K562 (cell line): ENCODE data around the gene SPDYE6. TPM values are rescaled to one million over a fixed set of nuclear protein-coding genes. Genes with fewer than 3 reads are reported as not detected.

ENCODE experiments used
- ATAC-seq: fragments of 200-7000 bp; cut with Tn5 transposase; 3 replicates; pipeline ENCODE4 v1.9.1; 2020; ENCODE audit warnings: moderate library complexity
- BruUV-seq: library from RNA; stranded (reverse); fragments of 400-500 nt; replicated peaks from 2 replicates; lab custom pipeline; 2021; lab: Mats Ljungman, UMichigan
- CTCF ChIA-PET: fragments of 300-600 bp; formaldehyde crosslinking; extraction: SDS; loops from one replicate; lab custom pipeline; 2021; ENCODE audit warnings: low intra/inter-chr PET ratio; lab: Yijun Ruan, JAX
- POLR2A ChIA-PET: fragments of 300-600, 350-650 bp; sonication (Branson Sonifier 250); formaldehyde crosslinking; extraction: SDS; loops from one replicate; lab custom pipeline; 2021; ENCODE audit warnings: antibody characterized with exemption, inconsistent platforms; lab: Yijun Ruan, JAX
- DNase-seq, 4 experiments: peaks; one replicate each; pipeline versions ENCODE4 v3.0.0 to v3.0.0-alpha.2; 2011 to 2018; ENCODE audit warnings: low spot score in 3 of 4, mixed read lengths in 3 of 4; ENCODE audit errors: extremely low read depth in 1 of 4
- FAIRE-seq: peaks from 2 replicates; lab custom pipeline; 2011; peaks lifted over from hg19 to GRCh38; lab: Jason Lieb, UNC
- H2AFZ ChIP-seq: 2 replicates; pipeline ENCODE4 v1.6.0; 2011; ENCODE audit warnings: low read depth, low read length, control low read depth, inconsistent platforms
- H3K27ac ChIP-seq: fragments of 200-600 bp; 3 replicates; pipeline ENCODE4 v1.8.0; 2011; ENCODE audit warnings: low read depth, mild to moderate bottlenecking, control low read depth, inconsistent platforms, low read length, moderate library complexity, mixed read lengths; ENCODE audit errors: extremely low read depth
- H3K27me3 ChIP-seq, 2 experiments: fragments of 300-600 bp in 1 of 2; 2 replicates in 1 of 2; 3 replicates in 1 of 2; pipeline versions ENCODE4 v1.6.0 to v1.8.0; 2011; ENCODE audit warnings: inconsistent platforms in 2 of 2, low read length in 2 of 2, mild to moderate bottlenecking in 1 of 2, mixed read lengths in 1 of 2, moderate library complexity in 1 of 2; ENCODE audit not compliant: control insufficient read depth in 2 of 2, insufficient read depth in 2 of 2
- H3K36me3 ChIP-seq: fragments of 300-600 bp; 3 replicates; pipeline ENCODE4 v1.8.0; 2011; ENCODE audit warnings: mild to moderate bottlenecking, low read length, inconsistent platforms; ENCODE audit not compliant: control insufficient read depth, insufficient read depth
- H3K4me1 ChIP-seq, 2 experiments: fragments of 200-600 bp in 1 of 2; replicated peaks in 1 of 2; 2 replicates in 1 of 2; 3 replicates in 1 of 2; pipeline versions ENCODE4 v1.5.1 to v1.8.0; 2011; ENCODE audit warnings: inconsistent platforms in 2 of 2, low read length in 2 of 2, mild to moderate bottlenecking in 1 of 2, mixed read lengths in 1 of 2, moderate library complexity in 1 of 2; ENCODE audit not compliant: control insufficient read depth in 2 of 2, insufficient read depth in 2 of 2
- H3K4me2 ChIP-seq: 2 replicates; pipeline ENCODE4 v1.6.1; 2011; ENCODE audit warnings: low read length, control low read depth, inconsistent platforms, mixed read lengths; ENCODE audit not compliant: insufficient read depth
- H3K4me3 ChIP-seq: fragments of 200-600 bp; sonication (generic), shearing (Covaris generic); 2 replicates; pipeline ENCODE4 v1.5.1; 2016; ENCODE audit warnings: control low read depth, inconsistent platforms
- H3K79me2 ChIP-seq: fragments of 200-600 bp; 3 replicates; pipeline ENCODE4 v1.8.0; 2011; ENCODE audit warnings: low read length, inconsistent platforms; ENCODE audit not compliant: control insufficient read depth, insufficient read depth
- H3K9ac ChIP-seq, 2 experiments: 2 replicates each; pipeline versions ENCODE4 v1.6.0 to v1.6.1; 2011; ENCODE audit warnings: low read depth in 2 of 2, low read length in 2 of 2, control low read depth in 1 of 2, inconsistent platforms in 1 of 2, mild to moderate bottlenecking in 1 of 2, mixed read lengths in 1 of 2; ENCODE audit not compliant: insufficient read depth in 1 of 2
- H3K9me1 ChIP-seq: one replicate; pipeline ENCODE4 v1.6.0; 2011; ENCODE audit warnings: inconsistent platforms, mild to moderate bottlenecking, low read length, moderate library complexity; ENCODE audit not compliant: control insufficient read depth, insufficient read depth
- H3K9me3 ChIP-seq: replicated peaks from 2 replicates; pipeline ENCODE4 v1.5.1; 2011; ENCODE audit warnings: low read depth, low read length, inconsistent platforms; ENCODE audit not compliant: control insufficient read depth, insufficient read depth
- H4K20me1 ChIP-seq: replicated peaks from 2 replicates; pipeline ENCODE4 v1.6.1; 2011; ENCODE audit warnings: low read length, inconsistent platforms, mixed read lengths; ENCODE audit not compliant: control insufficient read depth, insufficient read depth
- CREBBP ChIP-seq: IDR thresholded peaks from one replicate; pipeline ENCODE4 v1.6.1; 2012; ENCODE audit warnings: low read depth, mild to moderate bottlenecking, control low read depth, inconsistent platforms, low read length
- EZH2 ChIP-seq: IDR thresholded peaks from 2 replicates; pipeline ENCODE4 v1.6.1; 2012; ENCODE audit warnings: low read depth, mild to moderate bottlenecking, inconsistent platforms, low read length, borderline replicate concordance
- FOXP1 ChIP-seq: sonication (generic); formaldehyde crosslinking; IDR thresholded peaks from 2 replicates; pipeline ENCODE4 v1.8.0; 2022; ENCODE audit warnings: mild to moderate bottlenecking, missing genetic modification reagents
- MCM2 ChIP-seq: fragments of 450-650 bp; IDR thresholded peaks from 2 replicates; pipeline ENCODE4 v1.6.1; 2017; ENCODE audit warnings: low read depth, mild to moderate bottlenecking
- NEUROD1 ChIP-seq: fragments of 150-350 bp; IDR thresholded peaks from 2 replicates; pipeline ENCODE4 v1.6.1; 2014; ENCODE audit warnings: borderline replicate concordance, low read length, low read depth; ENCODE audit not compliant: partially characterized antibody
- RFX7 ChIP-seq: fragments of 250-450 bp; sonication (Bioruptor Pico); IDR thresholded peaks from 2 replicates; pipeline ENCODE4 v1.5.1; 2021; ENCODE audit warnings: mild to moderate bottlenecking
- SAFB2 ChIP-seq: fragments of 200-400 bp; formaldehyde crosslinking; IDR thresholded peaks from 2 replicates; pipeline ENCODE4 v1.6.1; 2018; ENCODE audit warnings: borderline replicate concordance, low read length, low read depth, moderate library complexity; ENCODE audit not compliant: severe bottlenecking
- SMARCA5 ChIP-seq: fragments of 450-650 bp; IDR thresholded peaks from 2 replicates; pipeline ENCODE4 v1.6.1; 2016
- SRF ChIP-seq, 2 experiments: fragments of 250-450, 450-650 bp in 1 of 2; sonication (Bioruptor Pico) in 1 of 2; sonication (generic) in 1 of 2; formaldehyde crosslinking; IDR thresholded peaks; 2 replicates each; pipeline versions ENCODE4 v1.5.0 to v1.5.1; 2020 to 2022; ENCODE audit warnings: mild to moderate bottlenecking in 1 of 2, missing genetic modification reagents in 1 of 2
- WHSC1 ChIP-seq: IDR thresholded peaks from one replicate; pipeline ENCODE4 v1.6.1; 2012; ENCODE audit warnings: low read length, control low read depth, inconsistent platforms
- ZNF592 ChIP-seq: fragments of 450-650 bp; IDR thresholded peaks from 2 replicates; pipeline ENCODE4 v1.6.1; 2017; ENCODE audit warnings: antibody characterized with exemption, mild to moderate bottlenecking
- WGBS: fragments of 100-300 bp; shearing (Covaris generic); methylation state at CpG from one replicate; pipeline ENCODE4 v1.1.6; 2016; ENCODE audit warnings: low coverage, mixed read lengths; ENCODE audit not compliant: insufficient coverage; ENCODE audit errors: missing lambda C conversion rate; 5-methylcytosine and 5-hydroxymethylcytosine counted together
- in situ Hi-C: fragments of 300-500 bp; cut with MboI; formaldehyde crosslinking; loops from 4 replicates; pipeline ENCODE4 v1.15.0; 2018; ENCODE audit warnings: inconsistent platforms, mixed read lengths
- intact Hi-C: fragments of 100-400 bp; cut with micrococcal nuclease; formaldehyde crosslinking; loops from 2 replicates; pipeline ENCODE4 v1.14.2; 2022
- polyA plus RNA-seq, 8 experiments: library from polyadenylated mRNA; depleted of rRNA in 4 of 8; stranded (reverse) in 5 of 8; unstranded in 3 of 8; fragments of >200 nt; fragmentation: Nextera tagmentation in 2 of 8; fragmentation: Illumina TruSeq in 1 of 8; extraction: Ambion mirVana in 2 of 8; extraction: Trizol in 1 of 8; gene quantifications; 2 replicates each; pipeline versions ENCODE4 v1.2.1 to v1.2.3, GENCODE V29; 2011 to 2014; ENCODE audit warnings: inconsistent platforms in 1 of 8, missing spikeins in 1 of 8
- total RNA-seq, 7 experiments: library from RNA; depleted of rRNA in 6 of 7; stranded (reverse); fragments of >200 nt in 6 of 7; fragmentation: Illumina TruSeq in 2 of 7; extraction: Trizol in 2 of 7; gene quantifications; 2 replicates each; pipeline versions ENCODE4 v1.2.1 to v1.2.3, GENCODE V29; 2011 to 2021; ENCODE audit warnings: low replicate concordance in 1 of 7
- TF ChIP-seq, protein P1 (sequence below), 2 experiments: fragments of 450-650 bp; IDR thresholded peaks; 2 replicates each; pipeline ENCODE4 v1.6.1; 2018; ENCODE audit warnings: mild to moderate bottlenecking in 2 of 2, low read depth in 1 of 2; ENCODE audit not compliant: partially characterized antibody in 2 of 2
- TF ChIP-seq, protein P2 (sequence below): fragments of 450-650 bp; conservative IDR thresholded peaks from 2 replicates; pipeline ENCODE4 v1.6.1; 2016; ENCODE audit warnings: missing genetic modification characterization, low read depth, mild to moderate bottlenecking, control low read depth, missing compliant biosample characterization

The SPDYE6 gene
- total and polyA plus RNA-seq, 9 of the 15 experiments (the other 6 are each of a cell fraction or from before 2014, with no cell fraction given), result 0.24 to 0.35 TPM; not detected in 7

GRCh38 chr7:102304668-102305067 is 51.6 kb downstream of the SPDYE6 start:
- H3K79me2 ChIP-seq, result no peaks in the 10 kb centered on the region
- BruUV-seq, result no TSS peak
- H3K27ac ChIP-seq, result no peak overlapping the region
- peak overlapping the region in 1 of 2 experiments; percentile 42; a peak in 1 of 4 replicates for H3K9ac ChIP-seq
- H3K9me3 ChIP-seq, result no peaks in the 10 kb centered on the region
- no peaks in the 10 kb centered on the region; the same call in 1 of the 2 replicates for H4K20me1 ChIP-seq
- no peak overlapping the region for H3K4me2 ChIP-seq
- DNase-seq (no peak), ATAC-seq (peak; percentile 47), FAIRE-seq (no peak)
- no peak overlapping the region for H3K4me3 ChIP-seq
- intact Hi-C loops, result no loop called here
- no peaks in the 10 kb centered on the region for H3K9me1 ChIP-seq
- no peak overlapping the region for H2AFZ ChIP-seq
- no peaks in the 10 kb centered on the region for H3K36me3 ChIP-seq
- in situ Hi-C loops, result loop anchor here (25.0 kb wide), 1 partner anchor 358 kb away; the partner anchor contains the start of genes POLR2J2 and SPDYE2B
- H3K27me3 ChIP-seq, result peaks cover 26 to 86% of the 10 kb centered on the region in 2 experiments; a peak in 4 of 5 replicates
- ChIA-PET CTCF (no interaction called here), POLR2A (interaction anchor here (1.3 kb wide), 1 partner anchor 788 kb away, joined by 5 read pairs; no protein-coding TSS in a partner anchor)
- peaks cover 0 to 31% of the 10 kb centered on the region in 2 experiments; a peak in 2 of 5 replicates for H3K4me1 ChIP-seq
- WGBS, result 7% methylated on average over 11 of the region's 11 CpGs
- TF ChIP-seq ZNF592 (no peak), SRF (CRISPR knock-in tag; IDR thresholded peaks at IDR 0.05) (no peak), RFX7 (CRISPR knock-in tag) (no peak), NEUROD1 (no peak), SMARCA5 (no peak), EZH2 (no peak), CREBBP (no peak), WHSC1 (no peak), MCM2 (no peak), SAFB2 (no peak), FOXP1 (no peak)
- TF ChIP-seq, protein P1, sequence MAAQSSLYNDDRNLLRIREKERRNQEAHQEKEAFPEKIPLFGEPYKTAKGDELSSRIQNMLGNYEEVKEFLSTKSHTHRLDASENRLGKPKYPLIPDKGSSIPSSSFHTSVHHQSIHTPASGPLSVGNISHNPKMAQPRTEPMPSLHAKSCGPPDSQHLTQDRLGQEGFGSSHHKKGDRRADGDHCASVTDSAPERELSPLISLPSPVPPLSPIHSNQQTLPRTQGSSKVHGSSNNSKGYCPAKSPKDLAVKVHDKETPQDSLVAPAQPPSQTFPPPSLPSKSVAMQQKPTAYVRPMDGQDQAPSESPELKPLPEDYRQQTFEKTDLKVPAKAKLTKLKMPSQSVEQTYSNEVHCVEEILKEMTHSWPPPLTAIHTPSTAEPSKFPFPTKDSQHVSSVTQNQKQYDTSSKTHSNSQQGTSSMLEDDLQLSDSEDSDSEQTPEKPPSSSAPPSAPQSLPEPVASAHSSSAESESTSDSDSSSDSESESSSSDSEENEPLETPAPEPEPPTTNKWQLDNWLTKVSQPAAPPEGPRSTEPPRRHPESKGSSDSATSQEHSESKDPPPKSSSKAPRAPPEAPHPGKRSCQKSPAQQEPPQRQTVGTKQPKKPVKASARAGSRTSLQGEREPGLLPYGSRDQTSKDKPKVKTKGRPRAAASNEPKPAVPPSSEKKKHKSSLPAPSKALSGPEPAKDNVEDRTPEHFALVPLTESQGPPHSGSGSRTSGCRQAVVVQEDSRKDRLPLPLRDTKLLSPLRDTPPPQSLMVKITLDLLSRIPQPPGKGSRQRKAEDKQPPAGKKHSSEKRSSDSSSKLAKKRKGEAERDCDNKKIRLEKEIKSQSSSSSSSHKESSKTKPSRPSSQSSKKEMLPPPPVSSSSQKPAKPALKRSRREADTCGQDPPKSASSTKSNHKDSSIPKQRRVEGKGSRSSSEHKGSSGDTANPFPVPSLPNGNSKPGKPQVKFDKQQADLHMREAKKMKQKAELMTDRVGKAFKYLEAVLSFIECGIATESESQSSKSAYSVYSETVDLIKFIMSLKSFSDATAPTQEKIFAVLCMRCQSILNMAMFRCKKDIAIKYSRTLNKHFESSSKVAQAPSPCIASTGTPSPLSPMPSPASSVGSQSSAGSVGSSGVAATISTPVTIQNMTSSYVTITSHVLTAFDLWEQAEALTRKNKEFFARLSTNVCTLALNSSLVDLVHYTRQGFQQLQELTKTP (IDR thresholded peaks at IDR 0.05; ENCODE audit: low read depth in 1 of 2, partially characterized antibody in 2 of 2), result no peak
- TF ChIP-seq, protein P2, sequence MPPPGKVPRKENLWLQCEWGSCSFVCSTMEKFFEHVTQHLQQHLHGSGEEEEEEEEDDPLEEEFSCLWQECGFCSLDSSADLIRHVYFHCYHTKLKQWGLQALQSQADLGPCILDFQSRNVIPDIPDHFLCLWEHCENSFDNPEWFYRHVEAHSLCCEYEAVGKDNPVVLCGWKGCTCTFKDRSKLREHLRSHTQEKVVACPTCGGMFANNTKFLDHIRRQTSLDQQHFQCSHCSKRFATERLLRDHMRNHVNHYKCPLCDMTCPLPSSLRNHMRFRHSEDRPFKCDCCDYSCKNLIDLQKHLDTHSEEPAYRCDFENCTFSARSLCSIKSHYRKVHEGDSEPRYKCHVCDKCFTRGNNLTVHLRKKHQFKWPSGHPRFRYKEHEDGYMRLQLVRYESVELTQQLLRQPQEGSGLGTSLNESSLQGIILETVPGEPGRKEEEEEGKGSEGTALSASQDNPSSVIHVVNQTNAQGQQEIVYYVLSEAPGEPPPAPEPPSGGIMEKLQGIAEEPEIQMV (tag), result no peak
